GM12873 (cell line): ENCODE measurements around the gene GATA3.

Source experiments
- TF ChIP-seq, protein P1 (sequence below): IDR thresholded peaks from 2 replicates; pipeline ENCODE4 v1.5.1; 2012; ENCODE audit warnings: low read depth, mild to moderate bottlenecking, moderate library complexity, low read length, control low read depth; ENCODE audit not compliant: insufficient read depth; ENCODE audit errors: missing control alignments

Gene GATA3

DNA sequence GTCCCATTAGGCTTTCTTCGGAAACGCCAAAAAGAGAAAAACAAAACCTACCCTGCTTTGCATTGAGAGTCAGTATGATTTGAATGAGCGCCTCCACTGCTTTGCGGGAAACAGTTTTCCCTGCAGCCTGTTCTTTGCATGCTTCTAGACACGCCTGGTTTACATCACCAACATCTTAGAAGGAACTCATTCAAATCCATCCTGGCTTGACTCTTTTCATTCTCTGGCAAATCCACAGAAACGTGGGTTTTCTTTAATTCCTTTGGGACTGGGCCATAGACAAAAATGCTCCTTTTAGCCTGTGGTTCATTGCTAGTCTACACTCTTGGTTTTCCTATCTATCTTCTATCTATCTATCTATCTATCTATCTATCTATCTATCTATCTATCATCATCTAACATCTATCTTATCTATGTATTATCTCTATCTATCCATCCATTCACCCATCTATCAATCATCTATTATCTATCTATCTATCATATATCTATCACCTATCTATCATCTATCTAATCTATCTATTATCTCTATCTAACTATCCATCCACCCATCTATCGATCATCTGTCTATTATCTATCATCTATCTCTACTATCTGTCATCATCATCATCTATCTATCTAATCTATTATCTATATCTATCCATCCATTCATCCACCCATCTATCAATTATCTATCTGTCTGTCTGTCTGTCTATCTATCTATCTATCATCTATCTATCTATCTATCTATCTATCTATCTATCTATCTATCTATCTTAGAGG is 68.3 kb downstream of the GATA3 start:
- TF ChIP-seq, protein P1, sequence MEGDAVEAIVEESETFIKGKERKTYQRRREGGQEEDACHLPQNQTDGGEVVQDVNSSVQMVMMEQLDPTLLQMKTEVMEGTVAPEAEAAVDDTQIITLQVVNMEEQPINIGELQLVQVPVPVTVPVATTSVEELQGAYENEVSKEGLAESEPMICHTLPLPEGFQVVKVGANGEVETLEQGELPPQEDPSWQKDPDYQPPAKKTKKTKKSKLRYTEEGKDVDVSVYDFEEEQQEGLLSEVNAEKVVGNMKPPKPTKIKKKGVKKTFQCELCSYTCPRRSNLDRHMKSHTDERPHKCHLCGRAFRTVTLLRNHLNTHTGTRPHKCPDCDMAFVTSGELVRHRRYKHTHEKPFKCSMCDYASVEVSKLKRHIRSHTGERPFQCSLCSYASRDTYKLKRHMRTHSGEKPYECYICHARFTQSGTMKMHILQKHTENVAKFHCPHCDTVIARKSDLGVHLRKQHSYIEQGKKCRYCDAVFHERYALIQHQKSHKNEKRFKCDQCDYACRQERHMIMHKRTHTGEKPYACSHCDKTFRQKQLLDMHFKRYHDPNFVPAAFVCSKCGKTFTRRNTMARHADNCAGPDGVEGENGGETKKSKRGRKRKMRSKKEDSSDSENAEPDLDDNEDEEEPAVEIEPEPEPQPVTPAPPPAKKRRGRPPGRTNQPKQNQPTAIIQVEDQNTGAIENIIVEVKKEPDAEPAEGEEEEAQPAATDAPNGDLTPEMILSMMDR: no peak

DNA sequence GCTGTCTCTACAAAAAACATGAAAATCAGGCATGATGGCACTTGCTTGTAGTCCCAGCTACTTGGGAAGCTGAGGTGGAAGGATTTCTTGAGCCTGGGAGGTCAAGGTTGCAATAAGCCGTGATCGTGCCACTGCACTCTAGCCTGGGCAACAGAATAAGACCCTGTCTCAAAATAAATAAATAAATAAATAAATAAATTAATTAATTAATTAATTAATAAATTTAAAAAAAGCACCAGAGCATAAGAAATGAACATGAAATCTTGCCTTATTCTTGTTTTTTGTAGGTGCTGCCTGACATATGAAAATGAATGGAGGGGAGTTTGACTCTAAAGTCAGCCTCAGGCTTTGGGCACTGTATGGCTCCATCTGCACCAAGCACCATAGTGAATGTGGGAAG is 69.9 kb downstream of the GATA3 start:
- TF ChIP-seq, protein P1: no peak
